Neuronal stem cell (in vitro differentiated cells): ENCODE results near the gene ARHGEF37.

ENCODE experiments used
- DNase-seq: peaks from one replicate; pipeline ENCODE4 v3.0.0-alpha.2; 2013; ENCODE audit warnings: low spot score
- H2AFZ ChIP-seq: one replicate; pipeline ENCODE4 v1.6.1; 2013; ENCODE audit warnings: mild to moderate bottlenecking, low read length, inconsistent platforms
- H2AK5ac ChIP-seq: 2 replicates; pipeline ENCODE4 v1.6.1; 2013; ENCODE audit warnings: low read depth, mild to moderate bottlenecking, inconsistent platforms, low read length, moderate library complexity, mixed read lengths
- H2BK120ac ChIP-seq: 2 replicates; pipeline ENCODE4 v1.6.1; 2013; ENCODE audit warnings: low read depth, mild to moderate bottlenecking, inconsistent platforms, low read length, moderate library complexity, mixed read lengths
- H2BK12ac ChIP-seq: one replicate; pipeline ENCODE4 v1.6.1; 2013; ENCODE audit warnings: low read length, inconsistent platforms
- H2BK15ac ChIP-seq: 2 replicates; pipeline ENCODE4 v1.6.1; 2013; ENCODE audit warnings: mild to moderate bottlenecking, low read length, inconsistent platforms, mixed read lengths
- H2BK5ac ChIP-seq: one replicate; pipeline ENCODE4 v1.6.1; 2013; ENCODE audit warnings: inconsistent platforms, mild to moderate bottlenecking, low read length, moderate library complexity
- H3K14ac ChIP-seq: one replicate; pipeline ENCODE4 v1.6.1; 2013; ENCODE audit warnings: low read length, inconsistent platforms
- H3K18ac ChIP-seq: 2 replicates; pipeline ENCODE4 v1.6.1; 2013; ENCODE audit warnings: low read length, inconsistent platforms
- H3K23ac ChIP-seq: 2 replicates; pipeline ENCODE4 v1.6.1; 2013; ENCODE audit warnings: low read depth, mild to moderate bottlenecking, mixed read lengths, low read length, inconsistent platforms; ENCODE audit not compliant: poor library complexity
- H3K27ac ChIP-seq: replicated peaks from 3 replicates; pipeline ENCODE4 v1.5.1; 2013; ENCODE audit warnings: low read length, inconsistent platforms
- H3K27me3 ChIP-seq, 3 experiments: 2 replicates each; pipeline ENCODE4 v1.6.1; 2013; ENCODE audit warnings: low read length in 3 of 3, mild to moderate bottlenecking in 2 of 3, inconsistent platforms in 1 of 3, low read depth in 1 of 3, mixed read lengths in 1 of 3, moderate library complexity in 1 of 3; ENCODE audit not compliant: control insufficient read depth in 3 of 3, insufficient read depth in 3 of 3
- H3K36me3 ChIP-seq, 2 donors: replicated peaks in 1 of 2; 2 replicates each; pipeline ENCODE4 v1.6.1; 2013; ENCODE audit warnings: low read length in 2 of 2; ENCODE audit not compliant: control insufficient read depth in 2 of 2, insufficient read depth in 2 of 2
- H3K4ac ChIP-seq: 2 replicates; pipeline ENCODE4 v1.6.1; 2013; ENCODE audit warnings: inconsistent platforms, mild to moderate bottlenecking, low read length, moderate library complexity
- H3K4me1 ChIP-seq, 2 donors: 1 replicate in 1 of 2; 2 replicates in 1 of 2; pipeline ENCODE4 v1.6.1; 2013; ENCODE audit warnings: low read length in 2 of 2, low read depth in 1 of 2; ENCODE audit not compliant: control insufficient read depth in 2 of 2, insufficient read depth in 1 of 2
- H3K4me2 ChIP-seq: one replicate; pipeline ENCODE4 v1.6.1; 2013; ENCODE audit warnings: mild to moderate bottlenecking, low read length, inconsistent platforms; ENCODE audit not compliant: insufficient read depth, poor library complexity, severe bottlenecking
- H3K4me3 ChIP-seq, 2 donors: 2 replicates each; pipeline ENCODE4 v1.5.1; 2013; ENCODE audit warnings: low read length in 2 of 2, mild to moderate bottlenecking in 2 of 2, inconsistent platforms in 1 of 2, moderate library complexity in 1 of 2
- H3K79me1 ChIP-seq: one replicate; pipeline ENCODE4 v1.6.1; 2013; ENCODE audit warnings: low read depth, mild to moderate bottlenecking, inconsistent platforms, low read length, moderate library complexity
- H3K9ac ChIP-seq: one replicate; pipeline ENCODE4 v1.6.1; 2013; ENCODE audit warnings: mild to moderate bottlenecking, low read depth, low read length, inconsistent platforms; ENCODE audit not compliant: poor library complexity
- H3K9me3 ChIP-seq, 2 donors: replicated peaks in 1 of 2; 2 replicates each; pipeline versions ENCODE3 to v1.6.1; 2013; ENCODE audit warnings: low read length in 2 of 2, mild to moderate bottlenecking in 2 of 2, inconsistent platforms in 1 of 2, low read depth in 1 of 2, mixed read lengths in 1 of 2, moderate library complexity in 1 of 2; ENCODE audit not compliant: control insufficient read depth in 2 of 2, insufficient read depth in 1 of 2
- H4K8ac ChIP-seq: one replicate; pipeline ENCODE4 v1.6.1; 2013; ENCODE audit warnings: low read depth, mild to moderate bottlenecking, inconsistent platforms, low read length, moderate library complexity
- H4K91ac ChIP-seq: one replicate; pipeline ENCODE4 v1.6.1; 2013; ENCODE audit warnings: low read length, low read depth, mild to moderate bottlenecking, inconsistent platforms; ENCODE audit not compliant: poor library complexity
- WGBS, 2 donors: extraction: QIAGEN DNeasy Blood & Tissue Kit; methylation state at CpG; one replicate each; pipeline ENCODE4 v1.1.7; 2013; ENCODE audit warnings: missing lambda C conversion rate in 2 of 2, mixed read lengths in 1 of 2; ENCODE audit not compliant: insufficient read length in 2 of 2, insufficient replicate concordance in 1 of 2; ENCODE audit errors: extremely low coverage in 2 of 2; 5-methylcytosine and 5-hydroxymethylcytosine counted together

ARHGEF37 gene

GRCh38 chr5:149618581-149619248, 37.4 kb downstream of the ARHGEF37 start:
- WGBS, 2 donors: no CpG with 5 or more reads among the region's 9 CpGs
- Histone ChIP-seq H4K8ac (no peak overlapping the region), H3K9ac (no peak overlapping the region), H3K79me1 (no peaks in the 10 kb centered on the region), H3K27ac (no peak overlapping the region), H3K4me3 (no peak overlapping the region), H3K23ac (no peak overlapping the region), H3K18ac (peak overlapping the region; percentile 42), H3K4ac (no peak overlapping the region), H3K14ac (no peak overlapping the region), H3K27me3 (no peaks in the 10 kb centered on the region), H2BK15ac (no peak overlapping the region), H3K9me3 (no peaks in the 10 kb centered on the region), H3K4me2 (no peak overlapping the region), H2BK12ac (no peak overlapping the region), H2AFZ (peak overlapping the region; percentile 24), H2BK5ac (no peak overlapping the region), H2BK120ac (no peak overlapping the region), H3K36me3 (no peaks in the 10 kb centered on the region), H2AK5ac (no peak overlapping the region), H4K91ac (no peak overlapping the region), H3K4me1 (peaks cover 0 to 1% of the 10 kb centered on the region in 2 donors)
- DNase-seq: peak; percentile 49

- H3K27ac ChIP-seq: no peak overlapping the region
- H4K91ac ChIP-seq: no peak overlapping the region
- H3K4me1 ChIP-seq: peaks cover 0 to 1% of the 10 kb centered on the region in 2 donors
- H3K9me3 ChIP-seq: no peaks in the 10 kb centered on the region
- no peak overlapping the region for H2BK120ac ChIP-seq
- peak overlapping the region; percentile 34 for H3K23ac ChIP-seq
- DNase-seq: no peak
- no peaks in the 10 kb centered on the region for H3K27me3 ChIP-seq
- H2BK5ac ChIP-seq: no peak overlapping the region
- H2AFZ ChIP-seq: no peak overlapping the region
- H3K4ac ChIP-seq: no peak overlapping the region
- H2BK12ac ChIP-seq: no peak overlapping the region
- WGBS, 2 donors: no CpG with 5 or more reads among the region's 10 CpGs
- H2AK5ac ChIP-seq: no peak overlapping the region
- H2BK15ac ChIP-seq: no peak overlapping the region
- H3K36me3 ChIP-seq: no peaks in the 10 kb centered on the region
- no peaks in the 10 kb centered on the region for H3K79me1 ChIP-seq
- no peak overlapping the region for H4K8ac ChIP-seq
- H3K4me3 ChIP-seq: no peak overlapping the region
- H3K18ac ChIP-seq: no peak overlapping the region
- H3K14ac ChIP-seq: no peak overlapping the region
- no peak overlapping the region for H3K4me2 ChIP-seq
- peak overlapping the region; percentile 61 for H3K9ac ChIP-seq
Measured at GRCh38 chr5:149621415-149622098, 40.3 kb downstream of the ARHGEF37 start.

GRCh38 chr5:149622466-149622865, 41.2 kb downstream of the ARHGEF37 start:
- H3K4me2 ChIP-seq: no peak overlapping the region
- no peaks in the 10 kb centered on the region for H3K9me3 ChIP-seq
- no peak overlapping the region for H3K27ac ChIP-seq
- no peak overlapping the region for H2AK5ac ChIP-seq
- no peaks in the 10 kb centered on the region for H3K79me1 ChIP-seq
- H3K23ac ChIP-seq: no peak overlapping the region
- H4K8ac ChIP-seq: no peak overlapping the region
- no peak overlapping the region for H2BK120ac ChIP-seq
- H3K4ac ChIP-seq: no peak overlapping the region
- H3K4me3 ChIP-seq: no peak overlapping the region
- peaks cover 0 to 1% of the 10 kb centered on the region in 2 donors for H3K4me1 ChIP-seq
- H2AFZ ChIP-seq: no peak overlapping the region
- H2BK15ac ChIP-seq: no peak overlapping the region
- H3K14ac ChIP-seq: no peak overlapping the region
- no peaks in the 10 kb centered on the region for H3K27me3 ChIP-seq
- no CpG with 5 or more reads among the region's 3 CpGs for WGBS, 2 donors
- no peak overlapping the region for H2BK12ac ChIP-seq
- no peak for DNase-seq
- no peak overlapping the region for H3K9ac ChIP-seq
- no peak overlapping the region for H3K18ac ChIP-seq
- H4K91ac ChIP-seq: no peak overlapping the region
- no peak overlapping the region for H2BK5ac ChIP-seq
- H3K36me3 ChIP-seq: no peaks in the 10 kb centered on the region

- Histone ChIP-seq H3K23ac (no peak overlapping the region), H3K27ac (no peak overlapping the region), H2BK120ac (no peak overlapping the region), H4K8ac (no peak overlapping the region), H3K4me2 (no peak overlapping the region), H3K79me1 (no peaks in the 10 kb centered on the region), H3K9ac (no peak overlapping the region), H3K4ac (no peak overlapping the region), H2AK5ac (no peak overlapping the region), H3K14ac (no peak overlapping the region), H2BK12ac (no peak overlapping the region), H2BK15ac (no peak overlapping the region), H3K36me3 (no peaks in the 10 kb centered on the region), H3K4me1 (peaks cover 0 to 4% of the 10 kb centered on the region in 2 donors), H4K91ac (no peak overlapping the region), H3K27me3 (no peaks in the 10 kb centered on the region), H3K9me3 (no peaks in the 10 kb centered on the region), H3K18ac (no peak overlapping the region), H3K4me3 (no peak overlapping the region), H2BK5ac (no peak overlapping the region), H2AFZ (no peak overlapping the region)
- DNase-seq: no peak
- WGBS, 2 donors: no CpG with 5 or more reads among the region's 3 CpGs
Measured at GRCh38 chr5:149623473-149623872, 42.2 kb downstream of the ARHGEF37 start.
